IMR-90 (cell line): Measurements from ENCODE around the gene FAM193A. TPM values are rescaled to one million over a fixed set of nuclear protein-coding genes. Genes with fewer than 3 reads are reported as not detected.

Experiments
- ATAC-seq: fragments of 200-7000 bp; cut with Tn5 transposase; 2 replicates; pipeline ENCODE4 v1.9.1; 2020; ENCODE audit warnings: low read depth, mild to moderate bottlenecking, moderate library complexity
- BruUV-seq: library from RNA; stranded (reverse); fragments of 400-500 nt; replicated peaks from 2 replicates; lab custom pipeline; 2021; lab: Mats Ljungman, UMichigan
- CTCF ChIA-PET: fragments of 300-600 bp; formaldehyde crosslinking; extraction: SDS; loops from one replicate; lab custom pipeline; 2021; ENCODE audit warnings: antibody characterized with exemption; lab: Yijun Ruan, JAX
- POLR2A ChIA-PET: fragments of 300-600 bp; sonication (Branson Sonifier 250); formaldehyde crosslinking; loops from one replicate; lab custom pipeline; 2022; ENCODE audit warnings: antibody characterized with exemption; ENCODE audit not compliant: unreplicated experiment; lab: Charles Lee
- DNase-seq: peaks from one replicate; pipeline ENCODE4 v3.0.0; 2013
- H2AFZ ChIP-seq: replicated peaks from 2 replicates; pipeline ENCODE3; 2013; ENCODE audit warnings: low read length, mild to moderate bottlenecking; ENCODE audit not compliant: poor library complexity
- H2AK5ac ChIP-seq: 2 replicates; pipeline ENCODE4 v1.6.1; 2013; ENCODE audit warnings: low read depth, low read length, inconsistent platforms
- H2AK9ac ChIP-seq: replicated peaks from 2 replicates; pipeline ENCODE3; 2013; ENCODE audit warnings: mild to moderate bottlenecking, low read depth, low read length, moderate library complexity; ENCODE audit not compliant: poor library complexity
- H2BK120ac ChIP-seq: 2 replicates; pipeline ENCODE4 v1.6.1; 2013; ENCODE audit warnings: low read depth, low read length, inconsistent platforms
- H2BK15ac ChIP-seq: 3 replicates; pipeline ENCODE4 v1.6.1; 2013; ENCODE audit warnings: low read depth, low read length, inconsistent platforms
- H2BK20ac ChIP-seq: 2 replicates; pipeline ENCODE4 v1.6.1; 2013; ENCODE audit warnings: low read depth, mild to moderate bottlenecking, inconsistent platforms, low read length, moderate library complexity
- H2BK5ac ChIP-seq: 2 replicates; pipeline ENCODE4 v1.6.1; 2013; ENCODE audit warnings: mild to moderate bottlenecking, low read depth, low read length, inconsistent platforms; ENCODE audit not compliant: poor library complexity, severe bottlenecking
- H3K14ac ChIP-seq: replicated peaks from 2 replicates; pipeline ENCODE4 v1.6.1; 2013; ENCODE audit warnings: low read depth, low read length, inconsistent platforms
- H3K18ac ChIP-seq: 2 replicates; pipeline ENCODE4 v1.6.1; 2013; ENCODE audit warnings: low read depth, low read length, control low read depth
- H3K23ac ChIP-seq: 2 replicates; pipeline ENCODE4 v1.6.1; 2013; ENCODE audit warnings: low read depth, low read length, inconsistent platforms
- H3K27ac ChIP-seq: 2 replicates; pipeline ENCODE4 v1.5.1; 2013; ENCODE audit warnings: mild to moderate bottlenecking, control low read depth, low read length; ENCODE audit not compliant: insufficient read depth
- H3K27me3 ChIP-seq: 2 replicates; pipeline ENCODE4 v1.6.1; 2013; ENCODE audit warnings: low read length; ENCODE audit not compliant: control insufficient read depth, insufficient read depth
- H3K36me3 ChIP-seq: 2 replicates; pipeline ENCODE4 v1.6.1; 2013; ENCODE audit warnings: low read length, mixed read lengths; ENCODE audit not compliant: control insufficient read depth, insufficient read depth
- H3K4ac ChIP-seq: 2 replicates; pipeline ENCODE4 v1.6.1; 2013; ENCODE audit warnings: low read depth, low read length, inconsistent platforms
- H3K4me1 ChIP-seq: 2 replicates; pipeline ENCODE4 v1.6.1; 2013; ENCODE audit warnings: low read length, mixed read lengths; ENCODE audit not compliant: control insufficient read depth, insufficient read depth
- H3K4me2 ChIP-seq: 2 replicates; pipeline ENCODE4 v1.6.1; 2013; ENCODE audit warnings: low read depth, mild to moderate bottlenecking, control low read depth, low read length, moderate library complexity
- H3K4me3 ChIP-seq: 2 replicates; pipeline ENCODE4 v1.5.1; 2013; ENCODE audit warnings: low read depth, mild to moderate bottlenecking, control low read depth, low read length, moderate library complexity; ENCODE audit not compliant: insufficient read depth
- H3K56ac ChIP-seq: 2 replicates; pipeline ENCODE4 v1.6.1; 2013; ENCODE audit warnings: low read length, inconsistent platforms; ENCODE audit not compliant: insufficient read depth; ENCODE audit errors: extremely low read depth
- H3K79me1 ChIP-seq, 2 experiments: 2 replicates each; pipeline ENCODE4 v1.6.1; 2013; ENCODE audit warnings: low read length in 2 of 2, inconsistent platforms in 1 of 2, low read depth in 1 of 2
- H3K9ac ChIP-seq: 2 replicates; pipeline ENCODE4 v1.6.1; 2013; ENCODE audit warnings: low read depth, low read length, control low read depth
- H3K9me1 ChIP-seq: 2 replicates; pipeline ENCODE4 v1.6.1; 2013; ENCODE audit warnings: low read length, inconsistent platforms; ENCODE audit not compliant: insufficient read depth
- H3K9me3 ChIP-seq: 2 replicates; pipeline ENCODE4 v1.6.1; 2013; ENCODE audit warnings: low read length; ENCODE audit not compliant: control insufficient read depth, insufficient read depth
- H4K20me1 ChIP-seq: 2 replicates; pipeline ENCODE4 v1.6.1; 2013; ENCODE audit warnings: low read length, inconsistent platforms; ENCODE audit not compliant: insufficient read depth
- H4K5ac ChIP-seq: 2 replicates; pipeline ENCODE4 v1.6.1; 2013; ENCODE audit warnings: mild to moderate bottlenecking, low read depth, low read length, control low read depth
- H4K8ac ChIP-seq, 2 experiments: 2 replicates each; pipeline ENCODE4 v1.6.1; 2013; ENCODE audit warnings: low read depth in 2 of 2, low read length in 2 of 2, control low read depth in 1 of 2, inconsistent platforms in 1 of 2
- H4K91ac ChIP-seq: 2 replicates; pipeline ENCODE4 v1.6.1; 2013; ENCODE audit warnings: low read depth, low read length, inconsistent platforms; ENCODE audit not compliant: insufficient read depth
- BHLHE40 ChIP-seq: fragments of 150-350 bp; IDR thresholded peaks from 2 replicates; pipeline ENCODE4 v1.6.1; 2016; ENCODE audit warnings: mild to moderate bottlenecking, low read depth, low read length
- CHD1 ChIP-seq: IDR thresholded peaks from 2 replicates; pipeline ENCODE4 v1.6.1; 2012; ENCODE audit warnings: low read depth, low read length, improper control_type of control experiment
- FOS ChIP-seq: fragments of 150-350 bp; IDR thresholded peaks from 2 replicates; pipeline ENCODE4 v1.6.1; 2016; ENCODE audit warnings: low read depth, low read length
- NFE2L2 ChIP-seq: fragments of 150-350 bp; IDR thresholded peaks from 2 replicates; pipeline ENCODE4 v1.6.1; 2016; ENCODE audit warnings: low read depth, mild to moderate bottlenecking, low read length
- POLR2A ChIP-seq: IDR thresholded peaks from 2 replicates; pipeline ENCODE4 v1.6.1; 2012; ENCODE audit warnings: mild to moderate bottlenecking, low read depth, low read length
- WGBS, 2 experiments: methylation state at CpG; one replicate each; pipeline versions ENCODE4 v1.1.5 to v1.1.7; 2013; ENCODE audit warnings: missing lambda C conversion rate in 2 of 2; ENCODE audit not compliant: insufficient read length in 1 of 2; ENCODE audit errors: extremely low coverage in 2 of 2; 5-methylcytosine and 5-hydroxymethylcytosine counted together
- dilution Hi-C: fragments of 300-500 bp; cut with HindIII; formaldehyde crosslinking; loops from one replicate; pipeline ENCODE4 v1.14.3; 2018; ENCODE audit warnings: low sequenced_read_pairs; ENCODE audit not compliant: unreplicated experiment
- in situ Hi-C: fragments of 300-500 bp; cut with MboI; formaldehyde crosslinking; loops from 3 replicates; pipeline ENCODE4 v1.14.3; 2019; ENCODE audit warnings: low sequenced_read_pairs, inconsistent platforms, mixed read lengths
- intact Hi-C: fragments of 100-400 bp; cut with micrococcal nuclease; formaldehyde crosslinking; loops from 2 replicates; pipeline ENCODE4 v1.10.0; 2022
- polyA plus RNA-seq, 3 experiments: library from polyadenylated mRNA; depleted of rRNA; stranded (reverse); fragments of >200 nt; gene quantifications; 2 replicates each; pipeline ENCODE4 v1.2.3, GENCODE V29; 2012; ENCODE audit warnings: low replicate concordance in 1 of 3
- total RNA-seq: library from RNA; depleted of rRNA; stranded (reverse); fragments of >200 nt; gene quantifications from 2 replicates; pipeline ENCODE4 v1.2.3, GENCODE V29; 2012
- TF ChIP-seq, protein P1 (sequence below): conservative IDR thresholded peaks from 2 replicates; pipeline ENCODE4 v1.5.1; 2012; ENCODE audit warnings: mild to moderate bottlenecking, low read depth, low read length, improper control_type of control experiment
- TF ChIP-seq, protein P2 (sequence below): fragments of 150-350 bp; IDR thresholded peaks from 2 replicates; pipeline ENCODE4 v1.6.1; 2016; ENCODE audit warnings: low read depth, mild to moderate bottlenecking, low read length, moderate library complexity, borderline replicate concordance
- TF ChIP-seq, protein P3 (sequence below): fragments of 150-350 bp; IDR thresholded peaks from 2 replicates; pipeline ENCODE4 v1.6.1; 2017; ENCODE audit warnings: mild to moderate bottlenecking, antibody characterized with exemption, low read length, low read depth

Gene FAM193A
- total and polyA plus RNA-seq, 2 of the 4 experiments (the other 2 are of a cell fraction) = 6.8 to 11.0 TPM

DNA sequence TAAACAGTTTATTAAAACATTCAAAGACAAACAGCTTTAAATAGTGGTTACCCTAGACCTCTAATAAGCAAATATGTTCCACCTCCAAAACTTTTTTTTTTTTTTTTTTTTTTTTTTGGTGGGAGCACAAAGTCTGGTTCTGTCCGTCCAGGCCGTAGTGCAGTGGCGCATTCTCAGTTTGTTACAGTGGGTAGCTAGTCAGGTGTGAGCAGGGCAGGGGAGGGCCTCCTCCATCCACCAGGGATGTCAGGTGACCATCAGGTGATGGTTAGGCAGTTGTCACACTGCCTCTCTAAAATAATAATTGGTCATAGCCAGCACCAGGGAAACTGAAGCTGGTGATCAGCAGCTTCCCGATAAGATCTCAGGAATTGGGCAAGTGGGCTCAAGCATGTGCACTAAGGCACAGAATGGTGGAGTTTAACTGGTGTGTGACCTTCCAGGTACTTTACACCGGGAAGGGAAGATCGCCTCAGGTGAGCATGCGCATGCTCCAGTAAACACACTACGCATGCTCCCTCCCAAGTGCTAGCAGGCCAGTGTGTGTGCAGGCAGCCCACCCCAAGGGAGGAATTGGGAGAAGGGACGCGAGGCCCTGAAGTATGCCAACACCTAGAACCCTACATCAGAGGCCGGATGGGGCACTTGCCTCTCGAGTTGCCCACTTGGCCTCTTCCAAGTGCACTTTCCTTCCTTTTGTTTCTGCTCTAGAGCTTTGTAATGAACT is 192.5 kb downstream of the FAM193A start:
- no peak overlapping the region for H2BK15ac ChIP-seq
- peaks cover 3 to 6% of the 10 kb centered on the region in 2 experiments; a peak in 3 of 4 replicates for H3K79me1 ChIP-seq
- no peak overlapping the region for H2BK20ac ChIP-seq
- H4K91ac ChIP-seq = no peak overlapping the region
- H2AFZ ChIP-seq = no peak overlapping the region
- intact Hi-C loops = no loop called here
- H2BK5ac ChIP-seq = no peak overlapping the region
- H3K4ac ChIP-seq = no peak overlapping the region
- no peak overlapping the region for H3K18ac ChIP-seq
- H4K8ac ChIP-seq = no peak overlapping the region
- no peak overlapping the region for H3K27ac ChIP-seq
- no peak overlapping the region for H4K5ac ChIP-seq
- no peak overlapping the region for H2BK120ac ChIP-seq
- no peak overlapping the region for H3K23ac ChIP-seq
- H3K4me3 ChIP-seq = no peak overlapping the region
- H3K4me2 ChIP-seq = no peak overlapping the region
- no peak overlapping the region for H3K14ac ChIP-seq
- H3K36me3 ChIP-seq = peaks cover 37% of the 10 kb centered on the region
- in situ Hi-C loops = no loop called here
- ChIA-PET POLR2A (no interaction called here), CTCF (interaction anchor here (0.8 kb wide), 1 partner anchor 17 kb away, joined by 4 read pairs; no protein-coding TSS in a partner anchor)
- H3K9me1 ChIP-seq = peaks cover 5% of the 10 kb centered on the region; the same call in 1 of the 2 replicates
- 100% methylated on average over 1 of the region's 12 CpGs; no CpG with 5 or more reads in 1 of the 2 experiments for WGBS, 2 experiments
- TF ChIP-seq FOS = no peak
- TF ChIP-seq, protein P1, sequence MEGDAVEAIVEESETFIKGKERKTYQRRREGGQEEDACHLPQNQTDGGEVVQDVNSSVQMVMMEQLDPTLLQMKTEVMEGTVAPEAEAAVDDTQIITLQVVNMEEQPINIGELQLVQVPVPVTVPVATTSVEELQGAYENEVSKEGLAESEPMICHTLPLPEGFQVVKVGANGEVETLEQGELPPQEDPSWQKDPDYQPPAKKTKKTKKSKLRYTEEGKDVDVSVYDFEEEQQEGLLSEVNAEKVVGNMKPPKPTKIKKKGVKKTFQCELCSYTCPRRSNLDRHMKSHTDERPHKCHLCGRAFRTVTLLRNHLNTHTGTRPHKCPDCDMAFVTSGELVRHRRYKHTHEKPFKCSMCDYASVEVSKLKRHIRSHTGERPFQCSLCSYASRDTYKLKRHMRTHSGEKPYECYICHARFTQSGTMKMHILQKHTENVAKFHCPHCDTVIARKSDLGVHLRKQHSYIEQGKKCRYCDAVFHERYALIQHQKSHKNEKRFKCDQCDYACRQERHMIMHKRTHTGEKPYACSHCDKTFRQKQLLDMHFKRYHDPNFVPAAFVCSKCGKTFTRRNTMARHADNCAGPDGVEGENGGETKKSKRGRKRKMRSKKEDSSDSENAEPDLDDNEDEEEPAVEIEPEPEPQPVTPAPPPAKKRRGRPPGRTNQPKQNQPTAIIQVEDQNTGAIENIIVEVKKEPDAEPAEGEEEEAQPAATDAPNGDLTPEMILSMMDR = no peak
- TF ChIP-seq, protein P2, sequence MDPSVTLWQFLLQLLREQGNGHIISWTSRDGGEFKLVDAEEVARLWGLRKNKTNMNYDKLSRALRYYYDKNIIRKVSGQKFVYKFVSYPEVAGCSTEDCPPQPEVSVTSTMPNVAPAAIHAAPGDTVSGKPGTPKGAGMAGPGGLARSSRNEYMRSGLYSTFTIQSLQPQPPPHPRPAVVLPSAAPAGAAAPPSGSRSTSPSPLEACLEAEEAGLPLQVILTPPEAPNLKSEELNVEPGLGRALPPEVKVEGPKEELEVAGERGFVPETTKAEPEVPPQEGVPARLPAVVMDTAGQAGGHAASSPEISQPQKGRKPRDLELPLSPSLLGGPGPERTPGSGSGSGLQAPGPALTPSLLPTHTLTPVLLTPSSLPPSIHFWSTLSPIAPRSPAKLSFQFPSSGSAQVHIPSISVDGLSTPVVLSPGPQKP = no peak
- TF ChIP-seq POLR2A = no peak
- TF ChIP-seq BHLHE40 = no peak
- TF ChIP-seq, protein P3, sequence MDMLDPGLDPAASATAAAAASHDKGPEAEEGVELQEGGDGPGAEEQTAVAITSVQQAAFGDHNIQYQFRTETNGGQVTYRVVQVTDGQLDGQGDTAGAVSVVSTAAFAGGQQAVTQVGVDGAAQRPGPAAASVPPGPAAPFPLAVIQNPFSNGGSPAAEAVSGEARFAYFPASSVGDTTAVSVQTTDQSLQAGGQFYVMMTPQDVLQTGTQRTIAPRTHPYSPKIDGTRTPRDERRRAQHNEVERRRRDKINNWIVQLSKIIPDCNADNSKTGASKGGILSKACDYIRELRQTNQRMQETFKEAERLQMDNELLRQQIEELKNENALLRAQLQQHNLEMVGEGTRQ = no peak
- TF ChIP-seq NFE2L2 = no peak
- no peak for TF ChIP-seq CHD1
- DNase-seq = no peak
- H3K4me1 ChIP-seq = no peaks in the 10 kb centered on the region
- dilution Hi-C loops = no loop called here
- no peaks in the 10 kb centered on the region; the same call in 1 of the 2 replicates for H4K20me1 ChIP-seq
- BruUV-seq = no TSS peak
- H3K9ac ChIP-seq = no peak overlapping the region
- H3K27me3 ChIP-seq = no peaks in the 10 kb centered on the region
- no peak overlapping the region for H2AK5ac ChIP-seq
- H3K9me3 ChIP-seq = no peaks in the 10 kb centered on the region
- H3K56ac ChIP-seq = no peak overlapping the region
- no peak for ATAC-seq
- H2AK9ac ChIP-seq = no peak overlapping the region
